Measurements from ENCODE around the gene WDR87. TPM values are rescaled to one million over a fixed set of nuclear protein-coding genes. Genes with fewer than 3 reads are reported as not detected.

WDR87 gene
- total RNA-seq, 1 experiment from 2014 or later, result not detected

GRCh38 chr19:37907735-37908455 is 1.5 kb upstream of the WDR87 start:
- CTCF ChIA-PET, result interaction anchor here (0.5 to 8.5 kb wide), 14 partner anchors 10 to 494 kb away, joined by 3 to 51 read pairs (median 3); no protein-coding TSS in a partner anchor
- H3K4me3 Mint-ChIP-seq (ENCODE audit: unreplicated experiment), result peak overlapping the region; percentile 76
- no peak overlapping the region for H3K27ac Mint-ChIP-seq (ENCODE audit: low read depth, unreplicated experiment)
- intact Hi-C loops (cut with micrococcal nuclease), result loop anchor here (1.0 kb wide), 3 partner anchors 25 to 187 kb away; no protein-coding TSS in a partner anchor
- peaks cover 13% of the 10 kb centered on the region for H3K4me1 Mint-ChIP-seq (ENCODE audit: insufficient read depth, unreplicated experiment)
- no peaks in the 10 kb centered on the region for H3K9me3 Mint-ChIP-seq (ENCODE audit: unreplicated experiment)
- no peak for DNase-seq (ENCODE audit: unreplicated experiment)
- TF ChIP-seq CTCF (IDR thresholded peaks at IDR 0.05; ENCODE audit: unreplicated experiment), result no peak
- POLR2A ChIA-PET, result interaction anchor here (0.7 to 4.2 kb wide), 15 partner anchors 8 to 467 kb away, joined by 3 to 51 read pairs (median 6); partner anchors contain the start of genes C19orf33 and PSMD8
- BruUV-seq (replicated peaks), result TSS peak; percentile 34
- H3K36me3 Mint-ChIP-seq (ENCODE audit: insufficient read depth, unreplicated experiment), result no peaks in the 10 kb centered on the region
- H3K27me3 Mint-ChIP-seq (ENCODE audit: insufficient read depth, unreplicated experiment), result no peaks in the 10 kb centered on the region

GRCh38 chr19:37906869-37907734 is 708 bp upstream of the WDR87 start, which contains the start of gene SIPA1L3:
SIPA1L3 (plus strand) TSS chr19:37907208; CDS start chr19:38081566, 174,358 bp downstream.
- ChIA-PET POLR2A (interaction anchor here (0.5 to 4.2 kb wide), 24 partner anchors 9 to 1069 kb away, joined by 3 to 51 read pairs (median 4); partner anchors contain the start of genes C19orf33, PSMD8, ZNF570 and ZNF573), CTCF (interaction anchor here (0.5 to 8.5 kb wide), 16 partner anchors 11 to 471 kb away, joined by 3 to 51 read pairs (median 3); no protein-coding TSS in a partner anchor)
- no peaks in the 10 kb centered on the region for H3K27me3 Mint-ChIP-seq (ENCODE audit: insufficient read depth, unreplicated experiment)
- no peak within 1 kb of the TSS for H3K27ac Mint-ChIP-seq (ENCODE audit: low read depth, unreplicated experiment)
- DNase-seq (ENCODE audit: unreplicated experiment), result peak; percentile 97
- no peaks in the 10 kb centered on the region for H3K36me3 Mint-ChIP-seq (ENCODE audit: insufficient read depth, unreplicated experiment)
- peaks cover 13% of the 10 kb centered on the region for H3K4me1 Mint-ChIP-seq (ENCODE audit: insufficient read depth, unreplicated experiment)
- TF ChIP-seq CTCF (IDR thresholded peaks at IDR 0.05; ENCODE audit: unreplicated experiment), result no peak
- BruUV-seq (replicated peaks), result no TSS peak
- no peaks in the 10 kb centered on the region for H3K9me3 Mint-ChIP-seq (ENCODE audit: unreplicated experiment)
- intact Hi-C loops (cut with micrococcal nuclease), result loop anchor here (1.0 kb wide), 3 partner anchors 26 to 188 kb away; no protein-coding TSS in a partner anchor
- H3K4me3 Mint-ChIP-seq (ENCODE audit: unreplicated experiment), result peak within 1 kb of the TSS; percentile 76

- Mint-ChIP-seq H3K27ac (ENCODE audit: low read depth, unreplicated experiment) (no peak overlapping the region), H3K9me3 (ENCODE audit: unreplicated experiment) (no peaks in the 10 kb centered on the region), H3K4me1 (ENCODE audit: insufficient read depth, unreplicated experiment) (peaks cover 1% of the 10 kb centered on the region), H3K4me3 (ENCODE audit: unreplicated experiment) (no peak overlapping the region), H3K36me3 (ENCODE audit: insufficient read depth, unreplicated experiment) (no peaks in the 10 kb centered on the region), H3K27me3 (ENCODE audit: insufficient read depth, unreplicated experiment) (no peaks in the 10 kb centered on the region)
- BruUV-seq (replicated peaks), result no TSS peak
- CTCF ChIA-PET, result interaction anchor here (0.5 to 8.5 kb wide), 56 partner anchors 8 to 468 kb away, joined by 3 to 51 read pairs (median 5); partner anchors contain the start of gene CATSPERG
- no peak for DNase-seq (ENCODE audit: unreplicated experiment)
- POLR2A ChIA-PET, result interaction anchor here (0.7 to 1.2 kb wide), 4 partner anchors 31 to 394 kb away, joined by 3 to 5 read pairs (median 3); no protein-coding TSS in a partner anchor
- intact Hi-C loops (cut with micrococcal nuclease), result loop anchor here (2.0 kb wide), 1 partner anchor 88 kb away; no protein-coding TSS in a partner anchor
- no peak for TF ChIP-seq CTCF (IDR thresholded peaks at IDR 0.05; ENCODE audit: unreplicated experiment)
Observed at GRCh38 chr19:37903096-37903495, 3.3 kb downstream of the WDR87 start.

All from MCF 10A (cell line).